GM18951 (cell line): Measurements from ENCODE around the gene TMEM132C.

Experiments
- POLR2A ChIP-seq: IDR thresholded peaks from 4 replicates; pipeline ENCODE4 v1.6.1; 2011; ENCODE audit warnings: mild to moderate bottlenecking; ENCODE audit not compliant: insufficient read length, insufficient read depth; ENCODE audit errors: extremely low read depth
- in situ Hi-C: fragments of 300-500 bp; cut with MboI; formaldehyde crosslinking; loops from one replicate; pipeline ENCODE4 v1.12.0; 2022; ENCODE audit warnings: low sequenced_read_pairs, mixed read lengths, inconsistent platforms; ENCODE audit not compliant: unreplicated experiment

Gene TMEM132C

GRCh38 chr12:128531170-128531569 lies 264.2 kb downstream of the TMEM132C start:
- TF ChIP-seq POLR2A: no peak
- in situ Hi-C loops: no loop called here

- in situ Hi-C loops: no loop called here
- TF ChIP-seq POLR2A: no peak
Observed at GRCh38 chr12:128534906-128535305, 267.9 kb downstream of the TMEM132C start.

- in situ Hi-C loops: no loop called here
Observed at GRCh38 chr12:128536810-128537209, 269.8 kb downstream of the TMEM132C start.

GRCh38 chr12:128537668-128538067 lies 270.7 kb downstream of the TMEM132C start:
- no peak for TF ChIP-seq POLR2A
- in situ Hi-C loops: no loop called here

More at GRCh38 chr12:128536810-128537209, 269.8 kb downstream of the TMEM132C start:
- no peak for TF ChIP-seq POLR2A

GRCh38 chr12:128542844-128543243 lies 275.9 kb downstream of the TMEM132C start:
- in situ Hi-C loops: no loop called here
- no peak for TF ChIP-seq POLR2A

GRCh38 chr12:128543460-128543859 lies 276.5 kb downstream of the TMEM132C start:
- in situ Hi-C loops: no loop called here

GRCh38 chr12:128543971-128544370 lies 277.0 kb downstream of the TMEM132C start:
- in situ Hi-C loops: no loop called here
- no peak for TF ChIP-seq POLR2A

More at GRCh38 chr12:128543460-128543859, 276.5 kb downstream of the TMEM132C start:
- no peak for TF ChIP-seq POLR2A

GRCh38 chr12:128548949-128549348 lies 282.0 kb downstream of the TMEM132C start:
- no peak for TF ChIP-seq POLR2A
- in situ Hi-C loops: no loop called here

- in situ Hi-C loops: no loop called here
- TF ChIP-seq POLR2A: no peak
Observed at GRCh38 chr12:128549601-128550218, 282.7 kb downstream of the TMEM132C start.

- in situ Hi-C loops: no loop called here
- TF ChIP-seq POLR2A: no peak
Observed at GRCh38 chr12:128551266-128551665, 284.3 kb downstream of the TMEM132C start.

- no peak for TF ChIP-seq POLR2A
- in situ Hi-C loops: no loop called here
Observed at GRCh38 chr12:128554546-128555304, 287.8 kb downstream of the TMEM132C start.

GRCh38 chr12:128557231-128557630 lies 290.3 kb downstream of the TMEM132C start:
- in situ Hi-C loops: no loop called here
- no peak for TF ChIP-seq POLR2A

GRCh38 chr12:128564956-128565355 lies 298.0 kb downstream of the TMEM132C start:
- TF ChIP-seq POLR2A: no peak
- in situ Hi-C loops: no loop called here

- TF ChIP-seq POLR2A: no peak
- in situ Hi-C loops: no loop called here
Observed at GRCh38 chr12:128567730-128568129, 300.8 kb downstream of the TMEM132C start.
